ENCODE measurements around the gene WHRN. TPM values are rescaled to one million over a fixed set of nuclear protein-coding genes. Genes with fewer than 3 reads are reported as not detected.
A peak's percentile ranks its signal among the peaks of the same experiment; 100 is the strongest.

The WHRN gene
- total RNA-seq, 6 donors from 2014 or later, result 2.5 to 17.8 (median 5.6) TPM

DNA sequence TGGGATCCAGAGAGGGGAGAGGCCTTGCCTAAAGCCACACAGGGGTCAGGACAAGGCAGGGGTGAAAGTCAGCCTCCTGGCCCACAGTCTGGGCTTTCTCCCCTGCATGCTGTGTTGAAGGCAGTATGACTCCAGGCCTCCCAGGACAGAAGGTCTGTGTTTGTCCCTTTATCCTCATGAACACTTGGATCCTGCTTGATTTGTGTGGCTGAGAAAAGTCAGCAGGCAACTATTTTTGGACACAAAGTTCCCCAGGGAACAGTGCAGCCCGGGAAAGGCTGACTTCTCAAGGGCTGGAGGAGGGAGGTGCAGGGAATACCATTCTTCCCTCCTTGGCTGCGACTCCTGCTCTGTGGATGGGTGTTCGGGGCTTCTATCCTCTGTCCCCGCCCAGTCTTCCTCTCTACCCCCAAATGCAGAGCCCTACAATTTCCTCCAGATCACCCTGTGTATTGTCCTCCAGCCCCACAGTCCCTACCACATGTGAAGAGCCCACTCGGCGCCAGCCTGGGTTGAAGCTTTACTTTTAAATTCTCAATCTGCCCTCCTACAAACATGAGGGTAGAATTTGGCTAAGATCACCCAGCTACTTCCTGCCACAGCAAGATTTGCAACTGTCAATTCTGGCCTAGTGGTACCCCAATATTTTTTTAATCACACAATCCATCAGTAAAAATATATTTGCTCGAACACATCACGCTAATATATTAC, 121.6 kb downstream of the WHRN start:
- peaks cover 51 to 84% (median 63%) of the 10 kb centered on the region in 4 donors for H3K4me1 ChIP-seq
- ATAC-seq (ENCODE audit: low FRiP score in 2 of 2), result no peak
- TF ChIP-seq EP300 (IDR thresholded peaks at IDR 0.05) (no peak), POLR2AphosphoS5 (IDR thresholded peaks at IDR 0.05) (peak; percentile 43 to 66), POLR2A (IDR thresholded peaks at IDR 0.05) (no peak)
- TF ChIP-seq, protein P1, sequence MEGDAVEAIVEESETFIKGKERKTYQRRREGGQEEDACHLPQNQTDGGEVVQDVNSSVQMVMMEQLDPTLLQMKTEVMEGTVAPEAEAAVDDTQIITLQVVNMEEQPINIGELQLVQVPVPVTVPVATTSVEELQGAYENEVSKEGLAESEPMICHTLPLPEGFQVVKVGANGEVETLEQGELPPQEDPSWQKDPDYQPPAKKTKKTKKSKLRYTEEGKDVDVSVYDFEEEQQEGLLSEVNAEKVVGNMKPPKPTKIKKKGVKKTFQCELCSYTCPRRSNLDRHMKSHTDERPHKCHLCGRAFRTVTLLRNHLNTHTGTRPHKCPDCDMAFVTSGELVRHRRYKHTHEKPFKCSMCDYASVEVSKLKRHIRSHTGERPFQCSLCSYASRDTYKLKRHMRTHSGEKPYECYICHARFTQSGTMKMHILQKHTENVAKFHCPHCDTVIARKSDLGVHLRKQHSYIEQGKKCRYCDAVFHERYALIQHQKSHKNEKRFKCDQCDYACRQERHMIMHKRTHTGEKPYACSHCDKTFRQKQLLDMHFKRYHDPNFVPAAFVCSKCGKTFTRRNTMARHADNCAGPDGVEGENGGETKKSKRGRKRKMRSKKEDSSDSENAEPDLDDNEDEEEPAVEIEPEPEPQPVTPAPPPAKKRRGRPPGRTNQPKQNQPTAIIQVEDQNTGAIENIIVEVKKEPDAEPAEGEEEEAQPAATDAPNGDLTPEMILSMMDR (IDR thresholded peaks at IDR 0.05), result no peak

DNA sequence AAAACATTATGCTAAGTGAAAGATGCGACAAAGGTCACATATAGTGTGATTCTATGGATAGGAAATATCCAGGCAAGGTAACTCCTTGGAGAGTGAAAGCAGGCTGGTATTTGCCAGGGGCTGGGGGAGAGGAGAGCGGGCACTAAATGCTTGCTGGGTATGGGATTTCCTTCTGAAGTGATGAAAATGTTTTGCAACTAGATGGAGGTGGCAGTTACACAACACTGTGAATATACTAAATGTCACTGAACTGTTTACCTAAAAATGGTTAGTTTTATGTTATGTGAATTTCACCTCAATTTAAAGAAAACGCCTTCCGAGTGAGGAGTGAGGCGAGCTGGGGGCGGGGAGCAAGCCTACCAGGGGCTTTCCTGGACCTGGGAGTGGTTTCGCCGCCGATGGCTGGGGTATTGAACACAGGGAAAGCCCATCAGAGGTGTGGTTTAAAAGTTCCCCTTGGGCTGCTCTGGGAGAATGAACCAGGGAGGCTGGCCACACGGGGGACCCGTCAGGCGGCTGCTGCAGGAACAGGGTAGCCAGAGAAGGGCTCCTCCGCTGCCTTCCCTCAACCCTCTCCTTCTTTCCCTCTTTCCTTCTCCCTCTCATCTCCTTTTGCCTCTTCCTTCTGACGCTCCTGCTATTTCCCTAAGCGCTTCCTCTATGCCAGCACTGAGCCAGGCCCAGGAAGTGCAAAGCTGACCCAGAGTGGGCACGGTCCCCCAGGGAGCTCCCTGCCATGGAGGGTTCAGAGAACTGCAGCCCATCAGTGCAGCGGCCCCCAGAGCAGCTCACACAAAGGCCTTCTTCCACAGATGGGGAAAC, 122.4 kb downstream of the WHRN start:
- WGBS, 2 donors, result 36 to 40% methylated on average over 17 of the region's 17 CpGs
- no peaks in the 10 kb centered on the region for H3K27me3 ChIP-seq
- peaks cover 43 to 77% (median 56%) of the 10 kb centered on the region in 4 donors for H3K4me1 ChIP-seq
- peak overlapping the region; percentile 87 to 95 (median 92) for H3K27ac ChIP-seq
- peak overlapping the region in 2 of 4 donors; percentile 18 to 29 for H3K4me3 ChIP-seq
- DNase-seq, result peak; percentile 40 to 46
- H3K36me3 ChIP-seq, result peaks cover 6 to 32% (median 17%) of the 10 kb centered on the region in 4 donors
- TF ChIP-seq, protein P1 (IDR thresholded peaks at IDR 0.05), result no peak
- TF ChIP-seq POLR2A (IDR thresholded peaks at IDR 0.05) (no peak), POLR2AphosphoS5 (IDR thresholded peaks at IDR 0.05) (no peak), EP300 (IDR thresholded peaks at IDR 0.05) (no peak)
- H3K9me3 ChIP-seq, result no peaks in the 10 kb centered on the region
- no peak for ATAC-seq (ENCODE audit: low FRiP score in 2 of 2)

More for the DNA sequence above, 121.6 kb downstream of the WHRN start:
- DNase-seq, result no peak
- peak overlapping the region; percentile 87 to 95 (median 92) for H3K27ac ChIP-seq
- H3K36me3 ChIP-seq, result peaks cover 6 to 26% (median 17%) of the 10 kb centered on the region in 4 donors
- 46 to 48% methylated on average over 7 to 8 of the region's 8 CpGs for WGBS, 2 donors
- peak overlapping the region in 2 of 4 donors; percentile 18 to 29 for H3K4me3 ChIP-seq
- H3K9me3 ChIP-seq, result no peaks in the 10 kb centered on the region
- H3K27me3 ChIP-seq, result no peaks in the 10 kb centered on the region

GRCh38 chr9:114378883-114379282, 126.4 kb downstream of the WHRN start:
- no peaks in the 10 kb centered on the region for H3K27me3 ChIP-seq
- DNase-seq, result no peak
- peak overlapping the region in 2 of 4 donors; percentile 39 to 53 for H3K27ac ChIP-seq
- H3K9me3 ChIP-seq, result no peaks in the 10 kb centered on the region
- H3K4me3 ChIP-seq, result no peak overlapping the region
- 86% methylated on average over 3 to 5 of the region's 5 CpGs for WGBS, 2 donors
- peaks cover 19 to 45% (median 35%) of the 10 kb centered on the region in 4 donors for H3K4me1 ChIP-seq
- TF ChIP-seq EP300 (IDR thresholded peaks at IDR 0.05) (no peak), POLR2AphosphoS5 (IDR thresholded peaks at IDR 0.05) (no peak), POLR2A (IDR thresholded peaks at IDR 0.05) (no peak)
- TF ChIP-seq, protein P1 (IDR thresholded peaks at IDR 0.05), result no peak
- peaks cover 17 to 66% (median 33%) of the 10 kb centered on the region in 4 donors for H3K36me3 ChIP-seq
- ATAC-seq (ENCODE audit: low FRiP score in 2 of 2), result no peak

GRCh38 chr9:114378016-114378415, 127.3 kb downstream of the WHRN start:
- no peak for ATAC-seq (ENCODE audit: low FRiP score in 2 of 2)
- no peak for DNase-seq
- Histone ChIP-seq H3K4me3 (no peak overlapping the region), H3K27me3 (no peaks in the 10 kb centered on the region), H3K27ac (peak overlapping the region in 1 of 4 donors; percentile 14), H3K4me1 (peaks cover 13 to 44% (median 34%) of the 10 kb centered on the region in 4 donors), H3K36me3 (peaks cover 17 to 74% (median 37%) of the 10 kb centered on the region in 4 donors), H3K9me3 (no peaks in the 10 kb centered on the region)
- TF ChIP-seq POLR2AphosphoS5 (IDR thresholded peaks at IDR 0.05) (no peak), POLR2A (IDR thresholded peaks at IDR 0.05) (no peak), EP300 (IDR thresholded peaks at IDR 0.05) (no peak)
- TF ChIP-seq, protein P1 (IDR thresholded peaks at IDR 0.05), result no peak
- WGBS, 2 donors, result 91 to 93% methylated on average over 8 of the region's 8 CpGs
